Suppressor macrophage treated with lipopolysaccharide for 1 hour (primary cell): ENCODE data around the gene MRLN.
"Not testable (repeated sequence)": the region's sequence is repeated elsewhere in the genome, so short reads cannot be mapped to it uniquely, and the experiment has no call there.

Experiments used
- DNase-seq, 3 donors: peaks; one replicate each; pipeline ENCODE4 v3.0.0-alpha.2; 2020 to 2022

The MRLN gene

GRCh38 chr10:59753267-59753666, at the start of gene MRLN:
MRLN (minus strand) TSS chr10:59753455.
- no peak for DNase-seq

- no peak for DNase-seq
Observed at GRCh38 chr10:59801171-59801570, 47.9 kb upstream of the MRLN start.

GRCh38 chr10:59799421-59799820, 46.2 kb upstream of the MRLN start:
- no peak for DNase-seq

- DNase-seq, result no peak
Observed at GRCh38 chr10:59793919-59794318, 40.7 kb upstream of the MRLN start.

- no peak for DNase-seq
Observed at GRCh38 chr10:59792812-59793211, 39.6 kb upstream of the MRLN start.

- no peak for DNase-seq
Observed at GRCh38 chr10:59791601-59792000, 38.3 kb upstream of the MRLN start.

GRCh38 chr10:59790080-59790479, 36.8 kb upstream of the MRLN start:
- not testable (repeated sequence) for DNase-seq

- not testable (repeated sequence) for DNase-seq
Observed at GRCh38 chr10:59788914-59789313, 35.7 kb upstream of the MRLN start.

- DNase-seq, result not testable (repeated sequence)
Observed at GRCh38 chr10:59787032-59787431, 33.8 kb upstream of the MRLN start.

GRCh38 chr10:59785476-59785875, 32.2 kb upstream of the MRLN start:
- not testable (repeated sequence) for DNase-seq

GRCh38 chr10:59781511-59781910, 28.3 kb upstream of the MRLN start:
- DNase-seq, result no peak

GRCh38 chr10:59779756-59780533, 26.7 kb upstream of the MRLN start:
- no peak for DNase-seq

GRCh38 chr10:59774451-59774850, 21.2 kb upstream of the MRLN start:
- no peak for DNase-seq

GRCh38 chr10:59773088-59773487, 19.8 kb upstream of the MRLN start:
- no peak for DNase-seq

- DNase-seq, result no peak
Observed at GRCh38 chr10:59771162-59771807, 18.0 kb upstream of the MRLN start.

GRCh38 chr10:59770689-59771088, 17.4 kb upstream of the MRLN start:
- no peak for DNase-seq

- DNase-seq, result no peak
Observed at GRCh38 chr10:59762505-59762904, 9.2 kb upstream of the MRLN start.

- no peak for DNase-seq
Observed at GRCh38 chr10:59757966-59758365, 4.7 kb upstream of the MRLN start.

GRCh38 chr10:59754951-59755350, 1.7 kb upstream of the MRLN start:
- DNase-seq, result no peak

GRCh38 chr10:59752278-59752940, 846 bp downstream of the MRLN start:
- no peak for DNase-seq

GRCh38 chr10:59750155-59750945, 2.9 kb downstream of the MRLN start:
- no peak for DNase-seq

- DNase-seq, result no peak
Observed at GRCh38 chr10:59748834-59749233, 4.4 kb downstream of the MRLN start.

GRCh38 chr10:59745163-59745650, 8.0 kb downstream of the MRLN start:
- no peak for DNase-seq
